Nephron (organoid): ENCODE measurements around the gene ZCCHC10.
"Not testable (repeated sequence)": the region's sequence is repeated elsewhere in the genome, so short reads cannot be mapped to it uniquely, and the experiment has no call there.

Experiments
- H3K27ac Mint-ChIP-seq, 3 experiments: 2 replicates each; pipeline ENCODE4 v1.8.0; 2020; ENCODE audit warnings: mixed read lengths in 3 of 3, mild to moderate bottlenecking in 2 of 3, moderate library complexity in 1 of 3
- H3K27me3 Mint-ChIP-seq: 2 replicates; pipeline ENCODE4 v1.8.0; 2021; ENCODE audit warnings: low read depth, mild to moderate bottlenecking, moderate library complexity, mixed read lengths
- H3K36me3 Mint-ChIP-seq: 2 replicates; pipeline ENCODE4 v1.8.0; 2020; ENCODE audit warnings: low read depth, mixed read lengths
- H3K4me1 Mint-ChIP-seq: 2 replicates; pipeline ENCODE4 v1.8.0; 2020; ENCODE audit warnings: mixed read lengths
- H3K4me3 Mint-ChIP-seq, 3 experiments: 2 replicates each; pipeline ENCODE4 v1.8.0; 2020; ENCODE audit warnings: mild to moderate bottlenecking in 3 of 3, mixed read lengths in 3 of 3, moderate library complexity in 2 of 3
- H3K9me3 Mint-ChIP-seq: 2 replicates; pipeline ENCODE4 v1.8.0; 2020; ENCODE audit warnings: mixed read lengths
- CTCF ChIP-seq, 3 experiments: fragments of 200-600 bp; sonication (generic); IDR thresholded peaks; one replicate each; pipeline ENCODE4 v1.5.0; 2021; ENCODE audit warnings: antibody characterized with exemption in 3 of 3; ENCODE audit not compliant: unreplicated experiment in 3 of 3

The ZCCHC10 gene

GRCh38 chr5:133034064-133034463 lies 7.7 kb upstream of the ZCCHC10 start:
- Mint-ChIP-seq H3K9me3 (no peaks in the 10 kb centered on the region), H3K27me3 (peaks cover 3% of the 10 kb centered on the region), H3K4me3 (no peak overlapping the region), H3K36me3 (no peaks in the 10 kb centered on the region), H3K27ac (no peak overlapping the region), H3K4me1 (no peaks in the 10 kb centered on the region)
- no peak for TF ChIP-seq CTCF (IDR thresholded peaks at IDR 0.05; ENCODE audit: unreplicated experiment in 3 of 3)

- Mint-ChIP-seq H3K27me3 (peaks cover 3% of the 10 kb centered on the region), H3K36me3 (no peaks in the 10 kb centered on the region), H3K9me3 (no peaks in the 10 kb centered on the region), H3K4me1 (no peaks in the 10 kb centered on the region), H3K4me3 (no peak overlapping the region), H3K27ac (no peak overlapping the region)
- TF ChIP-seq CTCF (IDR thresholded peaks at IDR 0.05; ENCODE audit: unreplicated experiment in 3 of 3), result no peak
Observed at GRCh38 chr5:133032852-133033742, 6.7 kb upstream of the ZCCHC10 start.

GRCh38 chr5:133030343-133031005 lies 4.1 kb upstream of the ZCCHC10 start:
- Mint-ChIP-seq H3K9me3 (no peaks in the 10 kb centered on the region), H3K4me3 (no peak overlapping the region), H3K27me3 (no peaks in the 10 kb centered on the region), H3K36me3 (no peaks in the 10 kb centered on the region), H3K27ac (no peak overlapping the region), H3K4me1 (peaks cover 4% of the 10 kb centered on the region)
- no peak for TF ChIP-seq CTCF (IDR thresholded peaks at IDR 0.05; ENCODE audit: unreplicated experiment in 3 of 3)

- H3K27ac Mint-ChIP-seq, result no peak overlapping the region
- H3K36me3 Mint-ChIP-seq, result no peaks in the 10 kb centered on the region
- H3K9me3 Mint-ChIP-seq, result no peaks in the 10 kb centered on the region
- no peak overlapping the region for H3K4me3 Mint-ChIP-seq
- H3K4me1 Mint-ChIP-seq, result peaks cover 6% of the 10 kb centered on the region
- TF ChIP-seq CTCF (IDR thresholded peaks at IDR 0.05; ENCODE audit: unreplicated experiment in 3 of 3), result no peak
- H3K27me3 Mint-ChIP-seq, result no peaks in the 10 kb centered on the region
Observed at GRCh38 chr5:133029416-133029815, 3.1 kb upstream of the ZCCHC10 start.

GRCh38 chr5:133026664-133027153 lies 360 bp upstream of the ZCCHC10 start:
- H3K27ac Mint-ChIP-seq, result peak overlapping the region; percentile 97 to 99 (median 99)
- H3K9me3 Mint-ChIP-seq, result no peaks in the 10 kb centered on the region

GRCh38 chr5:133019471-133019870 lies 6.9 kb downstream of the ZCCHC10 start:
- H3K4me3 Mint-ChIP-seq, H3K27me3 Mint-ChIP-seq, H3K9me3 Mint-ChIP-seq, H3K4me1 Mint-ChIP-seq, H3K27ac Mint-ChIP-seq: not testable (repeated sequence)
- peaks cover 43% of the 10 kb centered on the region for H3K36me3 Mint-ChIP-seq

More at GRCh38 chr5:133026664-133027153, 360 bp upstream of the ZCCHC10 start:
- Mint-ChIP-seq H3K4me1 (peaks cover 11% of the 10 kb centered on the region), H3K4me3 (peak overlapping the region; percentile 96 to 97 (median 96)), H3K36me3 (peaks cover 11% of the 10 kb centered on the region), H3K27me3 (no peaks in the 10 kb centered on the region)
- TF ChIP-seq CTCF (IDR thresholded peaks at IDR 0.05; ENCODE audit: unreplicated experiment in 3 of 3), result no peak
